Choroid plexus epithelial cell (primary cell): ENCODE data around the gene RAB6A.
A peak's percentile ranks its signal among the peaks of the same experiment; 100 is the strongest.

ENCODE experiments used
- DNase-seq: peaks from one replicate; pipeline ENCODE4 v3.0.0-alpha.2; 2010; ENCODE audit warnings: low read depth
- H3K4me3 ChIP-seq: 2 replicates; pipeline ENCODE4 v1.5.1; 2011; ENCODE audit warnings: low read depth, mild to moderate bottlenecking, control low read depth, low read length, moderate library complexity
- TF ChIP-seq, protein P1 (sequence below): conservative IDR thresholded peaks from 2 replicates; pipeline ENCODE4 v1.5.1; 2011; ENCODE audit warnings: low read depth, mild to moderate bottlenecking, control low read depth, inconsistent platforms, low read length, moderate library complexity

Gene RAB6A

GRCh38 chr11:73760679-73761402 is at the start of gene RAB6A:
Gene RAB6A (minus strand): TSS chr11:73761074. CDS start chr11:73760635, 439 bp downstream.
- TF ChIP-seq, protein P1, sequence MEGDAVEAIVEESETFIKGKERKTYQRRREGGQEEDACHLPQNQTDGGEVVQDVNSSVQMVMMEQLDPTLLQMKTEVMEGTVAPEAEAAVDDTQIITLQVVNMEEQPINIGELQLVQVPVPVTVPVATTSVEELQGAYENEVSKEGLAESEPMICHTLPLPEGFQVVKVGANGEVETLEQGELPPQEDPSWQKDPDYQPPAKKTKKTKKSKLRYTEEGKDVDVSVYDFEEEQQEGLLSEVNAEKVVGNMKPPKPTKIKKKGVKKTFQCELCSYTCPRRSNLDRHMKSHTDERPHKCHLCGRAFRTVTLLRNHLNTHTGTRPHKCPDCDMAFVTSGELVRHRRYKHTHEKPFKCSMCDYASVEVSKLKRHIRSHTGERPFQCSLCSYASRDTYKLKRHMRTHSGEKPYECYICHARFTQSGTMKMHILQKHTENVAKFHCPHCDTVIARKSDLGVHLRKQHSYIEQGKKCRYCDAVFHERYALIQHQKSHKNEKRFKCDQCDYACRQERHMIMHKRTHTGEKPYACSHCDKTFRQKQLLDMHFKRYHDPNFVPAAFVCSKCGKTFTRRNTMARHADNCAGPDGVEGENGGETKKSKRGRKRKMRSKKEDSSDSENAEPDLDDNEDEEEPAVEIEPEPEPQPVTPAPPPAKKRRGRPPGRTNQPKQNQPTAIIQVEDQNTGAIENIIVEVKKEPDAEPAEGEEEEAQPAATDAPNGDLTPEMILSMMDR: peak; percentile 44
- H3K4me3 ChIP-seq: peak within 1 kb of the TSS; percentile 93
- peak; percentile 100 for DNase-seq

DNA sequence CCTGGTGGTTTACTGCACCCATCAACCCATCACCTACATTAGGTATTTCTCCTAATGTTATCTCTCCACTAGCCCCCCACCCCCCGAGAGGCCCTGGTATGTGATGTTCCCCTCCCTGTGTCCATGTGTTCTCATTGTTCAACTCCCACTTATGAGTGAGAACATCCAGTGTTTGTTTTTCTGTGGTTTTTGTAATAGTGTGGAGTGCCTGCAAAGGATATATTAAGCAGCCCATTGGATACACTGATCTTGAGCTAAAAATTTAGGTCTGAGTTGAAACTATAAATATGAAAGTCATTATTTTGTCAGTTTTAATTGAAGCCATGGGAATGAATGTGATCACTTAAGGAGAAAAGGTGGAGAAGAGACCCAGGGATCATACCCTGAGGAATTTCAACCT is 49.8 kb upstream of the RAB6A start:
- TF ChIP-seq, protein P1: no peak
- H3K4me3 ChIP-seq: no peak overlapping the region
- DNase-seq: peak; percentile 47

- TF ChIP-seq, protein P1: no peak
- DNase-seq: no peak
- H3K4me3 ChIP-seq: no peak overlapping the region
These were observed 47.2 kb upstream of the RAB6A start for GRCh38 chr11:73808052-73808451.

DNA sequence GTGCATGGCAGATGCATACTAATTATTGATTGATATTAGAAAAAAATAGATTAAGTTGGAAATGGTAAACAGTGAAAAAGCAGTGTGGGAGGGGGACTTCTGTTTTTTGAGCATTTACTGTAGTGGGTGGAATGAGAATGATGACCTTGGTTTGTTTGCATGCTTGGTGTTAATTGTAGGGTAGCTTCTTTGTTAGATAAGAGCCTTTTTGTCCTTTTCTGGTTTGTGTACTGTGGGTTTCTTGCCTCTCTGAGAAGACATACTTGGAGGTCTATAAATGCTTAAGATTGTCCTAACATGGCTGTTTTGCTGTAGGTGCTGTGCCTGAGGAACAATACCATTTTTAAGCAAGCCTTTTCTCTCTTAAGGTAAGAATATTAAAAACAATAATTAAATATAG is 43.8 kb upstream of the RAB6A start:
- no peak overlapping the region for H3K4me3 ChIP-seq
- TF ChIP-seq, protein P1: no peak
- no peak for DNase-seq

- TF ChIP-seq, protein P1: no peak
- H3K4me3 ChIP-seq: no peak overlapping the region
- no peak for DNase-seq
These were observed 40.3 kb upstream of the RAB6A start for GRCh38 chr11:73801136-73801535.

DNA sequence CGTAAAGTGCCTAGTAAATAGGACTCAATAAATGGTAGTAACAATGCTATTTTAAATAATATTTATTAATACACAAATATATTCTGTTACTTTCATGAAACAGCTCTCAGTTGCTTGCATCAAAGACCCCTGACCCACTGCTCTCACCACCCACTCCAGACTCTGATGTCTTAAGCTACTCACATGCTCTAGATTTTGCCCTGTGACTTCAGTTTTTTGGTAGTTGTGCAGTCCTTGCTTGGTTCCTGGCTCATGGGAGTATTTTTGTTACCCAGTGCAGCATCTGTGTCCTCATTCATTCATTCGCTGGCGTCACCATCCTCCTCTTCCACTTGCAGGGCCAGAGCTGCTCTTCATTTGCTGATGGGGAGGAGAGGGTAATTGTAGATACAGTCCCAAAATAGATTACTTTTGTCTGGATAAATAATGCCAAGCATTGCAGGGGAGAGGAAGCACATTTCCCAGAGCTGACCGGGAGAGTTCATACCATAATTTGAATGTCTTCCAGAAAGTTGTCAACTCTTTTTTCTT is 39.5 kb upstream of the RAB6A start:
- no peak overlapping the region for H3K4me3 ChIP-seq
- TF ChIP-seq, protein P1: no peak
- DNase-seq: no peak

GRCh38 chr11:73797457-73797856 is 36.6 kb upstream of the RAB6A start:
- no peak for DNase-seq
- no peak overlapping the region for H3K4me3 ChIP-seq
- TF ChIP-seq, protein P1: no peak
